Neural crest cell (in vitro differentiated cells): ENCODE data around the gene FANCC. TPM values are rescaled to one million over a fixed set of nuclear protein-coding genes. Genes with fewer than 3 reads are reported as not detected.

ENCODE experiments used
- DNase-seq: peaks from one replicate; pipeline ENCODE4 v3.0.0; 2021; ENCODE audit warnings: low read depth, mixed read lengths, low spot score
- H3K27ac Mint-ChIP-seq: one replicate; pipeline ENCODE4 v1.8.0; 2021; ENCODE audit warnings: mild to moderate bottlenecking, mixed read lengths; ENCODE audit not compliant: unreplicated experiment
- H3K27me3 Mint-ChIP-seq: 2 replicates; pipeline ENCODE4 v1.8.0; 2021; ENCODE audit warnings: low read depth, mild to moderate bottlenecking, mixed read lengths
- H3K36me3 Mint-ChIP-seq: 2 replicates; pipeline ENCODE4 v1.8.0; 2021; ENCODE audit warnings: low read depth, mild to moderate bottlenecking, mixed read lengths
- H3K4me1 Mint-ChIP-seq: 2 replicates; pipeline ENCODE4 v1.8.0; 2021; ENCODE audit warnings: mixed read lengths
- H3K4me3 Mint-ChIP-seq: one replicate; pipeline ENCODE4 v1.8.0; 2021; ENCODE audit warnings: mild to moderate bottlenecking, mixed read lengths
- H3K9me3 Mint-ChIP-seq: 2 replicates; pipeline ENCODE4 v1.8.0; 2021; ENCODE audit warnings: mixed read lengths
- total RNA-seq: library from RNA; stranded (reverse); gene quantifications from 2 replicates; pipeline ENCODE4 v1.2.1, GENCODE V29; 2021
- TF ChIP-seq, protein P1 (sequence below): fragments of 200-600 bp; sonication (generic); conservative IDR thresholded peaks from 2 replicates; pipeline ENCODE4 v1.5.0; 2021; ENCODE audit warnings: antibody characterized with exemption, mild to moderate bottlenecking

The FANCC gene
- total RNA-seq, 1 donor from 2014 or later: 24.6 TPM

DNA sequence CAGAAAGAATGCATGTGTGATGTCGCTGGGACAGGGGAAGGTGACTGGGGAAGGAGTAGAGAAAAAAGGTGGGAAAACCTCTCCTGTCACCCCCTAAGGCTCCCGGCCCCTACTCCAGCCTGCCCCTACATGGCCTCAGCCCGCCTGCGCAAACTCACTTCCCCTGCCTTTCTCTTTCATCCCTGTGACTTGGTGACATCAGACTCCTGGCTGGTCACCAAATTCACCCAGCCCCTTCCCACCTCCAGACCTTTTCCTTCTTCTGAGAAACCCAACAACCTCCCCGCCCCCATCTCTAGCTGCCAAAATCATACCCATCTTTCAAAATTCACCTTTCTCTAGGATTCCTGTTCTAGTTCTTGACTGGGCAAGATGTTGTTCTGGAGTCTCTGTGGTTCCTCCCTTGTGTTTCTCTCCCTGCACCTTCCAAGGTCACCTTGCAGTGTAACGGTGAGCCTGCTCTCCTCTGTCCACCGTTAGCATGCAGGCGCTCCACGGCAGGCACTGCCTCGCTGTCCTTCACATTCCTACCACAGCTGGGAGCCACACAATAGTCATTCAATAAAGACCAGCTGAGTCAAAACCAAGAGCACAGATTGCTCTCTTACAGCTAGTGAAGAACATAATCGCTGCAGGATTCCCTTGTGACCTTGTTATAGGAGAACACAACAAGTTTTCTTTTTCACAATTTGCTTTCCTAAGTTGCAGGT lies 134.5 kb downstream of the FANCC start:
- H3K9me3 Mint-ChIP-seq: no peaks in the 10 kb centered on the region

GRCh38 chr9:95181835-95182234 lies 135.7 kb downstream of the FANCC start:
- H3K4me1 Mint-ChIP-seq: peaks cover 7% of the 10 kb centered on the region
- no peaks in the 10 kb centered on the region for H3K9me3 Mint-ChIP-seq
- DNase-seq: no peak
- no peak overlapping the region for H3K4me3 Mint-ChIP-seq
- no peaks in the 10 kb centered on the region for H3K27me3 Mint-ChIP-seq
- peaks cover 3% of the 10 kb centered on the region for H3K36me3 Mint-ChIP-seq
- no peak overlapping the region for H3K27ac Mint-ChIP-seq
- TF ChIP-seq, protein P1, sequence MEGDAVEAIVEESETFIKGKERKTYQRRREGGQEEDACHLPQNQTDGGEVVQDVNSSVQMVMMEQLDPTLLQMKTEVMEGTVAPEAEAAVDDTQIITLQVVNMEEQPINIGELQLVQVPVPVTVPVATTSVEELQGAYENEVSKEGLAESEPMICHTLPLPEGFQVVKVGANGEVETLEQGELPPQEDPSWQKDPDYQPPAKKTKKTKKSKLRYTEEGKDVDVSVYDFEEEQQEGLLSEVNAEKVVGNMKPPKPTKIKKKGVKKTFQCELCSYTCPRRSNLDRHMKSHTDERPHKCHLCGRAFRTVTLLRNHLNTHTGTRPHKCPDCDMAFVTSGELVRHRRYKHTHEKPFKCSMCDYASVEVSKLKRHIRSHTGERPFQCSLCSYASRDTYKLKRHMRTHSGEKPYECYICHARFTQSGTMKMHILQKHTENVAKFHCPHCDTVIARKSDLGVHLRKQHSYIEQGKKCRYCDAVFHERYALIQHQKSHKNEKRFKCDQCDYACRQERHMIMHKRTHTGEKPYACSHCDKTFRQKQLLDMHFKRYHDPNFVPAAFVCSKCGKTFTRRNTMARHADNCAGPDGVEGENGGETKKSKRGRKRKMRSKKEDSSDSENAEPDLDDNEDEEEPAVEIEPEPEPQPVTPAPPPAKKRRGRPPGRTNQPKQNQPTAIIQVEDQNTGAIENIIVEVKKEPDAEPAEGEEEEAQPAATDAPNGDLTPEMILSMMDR: no peak

More for the DNA sequence above, 134.5 kb downstream of the FANCC start:
- no peak for DNase-seq
- Mint-ChIP-seq H3K27me3 (no peaks in the 10 kb centered on the region), H3K4me3 (no peak overlapping the region), H3K36me3 (peaks cover 3% of the 10 kb centered on the region), H3K4me1 (peaks cover 7% of the 10 kb centered on the region), H3K27ac (no peak overlapping the region)
- TF ChIP-seq, protein P1: peak; percentile 56

DNA sequence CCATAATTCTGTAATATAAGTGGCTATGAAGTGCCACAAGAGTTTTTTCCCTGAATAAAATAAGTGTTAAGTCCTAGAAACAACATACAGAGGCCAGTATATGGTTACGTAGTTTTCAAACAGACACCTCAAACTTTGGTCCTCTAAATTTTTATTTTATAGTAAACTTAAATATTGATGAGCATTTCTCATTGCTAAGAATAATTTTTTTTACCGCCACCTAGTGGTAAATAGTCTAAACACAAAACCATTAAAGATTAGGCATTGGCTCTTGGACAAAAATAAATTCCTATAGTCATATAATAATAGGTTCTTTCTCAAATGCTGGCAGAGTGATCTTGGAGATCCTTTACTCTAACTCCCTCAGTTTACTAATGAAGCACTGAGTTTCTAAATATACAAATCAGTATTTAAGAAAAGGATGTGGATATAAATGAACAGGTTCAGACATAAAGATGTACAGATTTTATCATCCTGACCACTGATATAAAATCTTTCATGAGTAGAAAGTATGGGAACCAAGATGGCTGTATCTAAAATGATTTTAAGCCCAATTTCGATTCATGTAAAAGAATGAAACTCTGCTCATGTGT lies 136.2 kb downstream of the FANCC start:
- Mint-ChIP-seq H3K27me3 (no peaks in the 10 kb centered on the region), H3K4me3 (no peak overlapping the region), H3K9me3 (no peaks in the 10 kb centered on the region), H3K4me1 (peaks cover 7% of the 10 kb centered on the region), H3K36me3 (peaks cover 3% of the 10 kb centered on the region), H3K27ac (no peak overlapping the region)
- no peak for DNase-seq
- TF ChIP-seq, protein P1: peak; percentile 73

GRCh38 chr9:95177617-95178016 lies 139.9 kb downstream of the FANCC start:
- peaks cover 9% of the 10 kb centered on the region for H3K4me1 Mint-ChIP-seq
- no peak overlapping the region for H3K4me3 Mint-ChIP-seq
- no peaks in the 10 kb centered on the region for H3K36me3 Mint-ChIP-seq
- no peak overlapping the region for H3K27ac Mint-ChIP-seq
- H3K9me3 Mint-ChIP-seq: no peaks in the 10 kb centered on the region
- no peaks in the 10 kb centered on the region for H3K27me3 Mint-ChIP-seq
- TF ChIP-seq, protein P1: no peak
- no peak for DNase-seq

- Mint-ChIP-seq H3K27ac (no peak overlapping the region), H3K4me1 (peaks cover 10% of the 10 kb centered on the region), H3K36me3 (no peaks in the 10 kb centered on the region), H3K9me3 (no peaks in the 10 kb centered on the region), H3K4me3 (no peak overlapping the region), H3K27me3 (no peaks in the 10 kb centered on the region)
- TF ChIP-seq, protein P1: no peak
- no peak for DNase-seq
These were observed 140.7 kb downstream of the FANCC start for GRCh38 chr9:95176755-95177319.
